Subcutaneous abdominal adipose tissue (tissue), 5 donors: ENCODE measurements around the gene P2RX5.

ENCODE experiments used
- H3K27ac ChIP-seq: one replicate; pipeline ENCODE4 v1.7.0; 2013; ENCODE audit warnings: low read depth, mild to moderate bottlenecking, inconsistent platforms, low read length, moderate library complexity
- H3K27me3 ChIP-seq, 5 donors: one replicate each; pipeline ENCODE4 v1.7.0; 2013; ENCODE audit warnings: low read length in 5 of 5, inconsistent platforms in 1 of 5; ENCODE audit not compliant: control insufficient read depth in 5 of 5, insufficient read depth in 4 of 5
- H3K36me3 ChIP-seq, 5 donors: one replicate each; pipeline ENCODE4 v1.7.0; 2013; ENCODE audit warnings: low read length in 5 of 5; ENCODE audit not compliant: control insufficient read depth in 5 of 5, insufficient read depth in 5 of 5
- H3K4me1 ChIP-seq, 5 donors: one replicate each; pipeline ENCODE4 v1.7.0; 2013; ENCODE audit warnings: low read length in 5 of 5, mild to moderate bottlenecking in 3 of 5, moderate library complexity in 1 of 5; ENCODE audit not compliant: control insufficient read depth in 5 of 5, insufficient read depth in 5 of 5
- H3K4me3 ChIP-seq, 5 donors: one replicate each; pipeline ENCODE4 v1.7.0; 2013; ENCODE audit warnings: low read length in 5 of 5, low read depth in 1 of 5
- H3K9ac ChIP-seq, 5 donors: one replicate each; pipeline ENCODE4 v1.7.0; 2013; ENCODE audit warnings: low read length in 5 of 5, mild to moderate bottlenecking in 4 of 5, moderate library complexity in 3 of 5
- H3K9me3 ChIP-seq, 5 donors: one replicate each; pipeline ENCODE4 v1.7.0; 2013; ENCODE audit warnings: low read length in 5 of 5; ENCODE audit not compliant: control insufficient read depth in 5 of 5
- donor health status: healthy.
- donor health status: healthy.
- donor health status: healthy.
- donor health status: healthy.
- donor health status: healthy.

Gene P2RX5

DNA sequence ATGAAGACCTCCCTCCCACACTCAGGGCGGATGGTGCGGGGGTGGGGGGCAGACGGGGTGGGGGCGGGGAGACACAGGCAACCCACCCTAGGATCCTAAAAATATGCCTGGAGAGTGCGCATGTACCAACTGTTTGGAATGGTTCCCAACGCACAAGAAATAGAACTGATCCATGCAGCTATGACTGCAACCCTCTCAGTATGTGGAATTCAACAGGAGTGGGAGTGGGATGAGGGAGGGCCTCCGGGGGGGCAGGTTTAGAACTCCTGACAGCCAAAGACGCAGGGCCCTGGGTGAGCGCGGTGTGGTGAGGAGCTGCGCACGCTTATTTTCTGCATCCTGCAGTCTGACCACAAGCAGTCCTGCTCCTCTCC lies 1.1 kb upstream of the P2RX5 start:
- Histone ChIP-seq H3K4me1 (peaks cover 0 to 19% (median 13%) of the 10 kb centered on the region in 5 donors), H3K9ac (no peak overlapping the region), H3K36me3 (no peaks in the 10 kb centered on the region), H3K27me3 (peaks cover 17 to 29% (median 21%) of the 10 kb centered on the region in 5 donors), H3K4me3 (no peak overlapping the region), H3K27ac (no peak overlapping the region), H3K9me3 (peaks cover 0 to 11% (median 9%) of the 10 kb centered on the region in 5 donors)

DNA sequence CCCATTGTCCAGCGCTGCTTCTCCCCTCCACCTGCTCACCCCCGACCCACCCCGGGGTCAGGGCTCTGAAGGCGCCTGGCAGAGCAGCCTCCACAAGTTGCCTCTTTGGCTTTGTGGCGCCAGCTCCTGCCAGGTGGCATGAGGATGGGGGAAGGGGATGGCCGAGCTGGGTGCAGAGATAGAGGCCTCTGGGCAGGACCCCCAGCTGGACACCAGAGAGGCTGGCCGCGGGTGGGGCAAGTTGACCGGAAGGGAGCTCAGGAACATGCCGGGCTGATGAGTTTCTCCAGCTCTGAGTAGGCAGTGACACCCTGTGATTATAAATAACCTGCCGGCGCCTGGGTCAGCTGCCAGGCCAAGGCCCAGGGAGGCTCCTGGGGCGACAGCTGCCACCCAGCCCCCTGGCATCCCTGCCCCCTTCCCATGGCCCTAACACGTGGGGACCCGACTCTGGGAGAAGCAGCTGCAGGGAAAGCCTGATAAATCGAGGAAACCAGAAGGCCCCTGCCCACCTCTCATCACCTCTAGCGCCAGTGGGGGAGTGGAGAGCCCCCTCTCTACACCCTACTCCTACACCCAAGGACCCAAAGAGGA lies 729 bp downstream of the P2RX5 start:
- Histone ChIP-seq H3K4me3 (peak overlapping the region; percentile 40 to 70 (median 56)), H3K27me3 (peaks cover 21 to 44% (median 30%) of the 10 kb centered on the region in 5 donors), H3K4me1 (peaks cover 0 to 19% (median 13%) of the 10 kb centered on the region in 5 donors), H3K9ac (no peak overlapping the region), H3K9me3 (peaks cover 0 to 11% (median 9%) of the 10 kb centered on the region in 5 donors), H3K27ac (no peak overlapping the region), H3K36me3 (no peaks in the 10 kb centered on the region)

DNA sequence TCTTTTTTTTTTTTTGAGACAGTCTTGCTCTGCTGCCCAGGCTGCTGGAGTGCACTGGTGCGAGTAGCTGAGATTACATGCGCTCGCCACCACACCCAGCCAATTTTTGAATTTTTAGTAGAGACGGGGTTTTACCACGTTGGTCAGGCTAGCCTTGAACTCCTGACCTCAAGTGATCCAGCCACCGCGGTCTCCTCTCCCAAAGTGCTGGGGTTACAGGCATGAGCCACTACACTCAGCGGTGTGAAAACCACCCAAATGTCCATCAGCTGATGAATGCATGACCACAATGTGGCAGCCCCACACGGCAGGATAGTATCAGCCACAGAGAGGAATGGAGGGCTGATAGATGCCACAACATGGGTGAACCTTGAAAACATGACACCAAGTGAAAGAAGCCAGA lies 2.1 kb downstream of the P2RX5 start:
- Histone ChIP-seq H3K4me3 (no peak overlapping the region), H3K27ac (no peak overlapping the region), H3K27me3 (peaks cover 21 to 50% (median 37%) of the 10 kb centered on the region in 5 donors), H3K4me1 (peaks cover 0 to 19% (median 13%) of the 10 kb centered on the region in 5 donors), H3K36me3 (no peaks in the 10 kb centered on the region), H3K9ac (no peak overlapping the region), H3K9me3 (peaks cover 0 to 11% (median 9%) of the 10 kb centered on the region in 5 donors)

DNA sequence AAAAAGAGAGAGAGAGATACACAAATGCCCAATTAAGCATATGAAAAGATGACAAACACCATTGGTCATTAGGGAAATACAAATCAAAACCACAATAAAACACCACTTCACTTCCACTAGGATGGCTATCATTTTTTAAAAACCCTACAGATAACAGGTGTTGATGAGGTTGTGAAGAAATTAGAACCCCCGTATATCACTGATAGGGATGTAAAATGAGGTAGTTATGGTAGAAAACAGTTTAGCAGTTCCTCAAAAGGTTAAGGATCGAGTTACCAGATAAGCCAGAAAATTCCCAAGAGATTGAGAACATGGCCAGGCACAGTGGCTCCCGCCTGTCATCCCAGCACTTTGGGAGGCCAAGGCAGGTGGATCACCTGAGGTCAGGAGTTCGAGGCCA lies 2.8 kb downstream of the P2RX5 start:
- H3K4me1 ChIP-seq = peaks cover 0 to 19% (median 13%) of the 10 kb centered on the region in 5 donors
- peaks cover 21 to 56% (median 43%) of the 10 kb centered on the region in 5 donors for H3K27me3 ChIP-seq
- H3K9me3 ChIP-seq = peaks cover 0 to 6% (median 5%) of the 10 kb centered on the region in 5 donors
- H3K9ac ChIP-seq = no peak overlapping the region
- H3K4me3 ChIP-seq = no peak overlapping the region
- H3K36me3 ChIP-seq = no peaks in the 10 kb centered on the region
- H3K27ac ChIP-seq = no peak overlapping the region

DNA sequence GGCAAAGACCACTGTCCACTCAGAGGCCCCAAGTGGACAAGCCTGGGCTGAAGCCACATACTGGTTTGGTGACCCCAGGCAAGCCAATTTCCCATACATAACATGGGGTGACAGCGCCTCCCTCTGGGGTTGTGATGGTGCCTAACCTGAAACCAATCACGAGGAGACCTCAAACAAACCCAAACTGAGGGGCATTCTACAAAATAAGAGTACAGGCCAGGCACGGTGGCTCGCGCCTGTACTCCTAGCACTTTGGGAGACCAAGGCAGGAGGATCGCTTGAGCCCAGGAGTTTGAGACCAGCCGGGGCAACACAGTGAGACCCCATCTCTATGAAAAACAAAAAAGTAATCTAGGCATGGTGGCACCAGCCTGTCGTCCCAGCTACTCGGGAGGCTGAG lies 3.6 kb downstream of the P2RX5 start:
- no peak overlapping the region for H3K4me3 ChIP-seq
- H3K9ac ChIP-seq = no peak overlapping the region
- peaks cover 21 to 57% (median 41%) of the 10 kb centered on the region in 5 donors for H3K27me3 ChIP-seq
- H3K9me3 ChIP-seq = no peaks in the 10 kb centered on the region
- peaks cover 0 to 19% (median 13%) of the 10 kb centered on the region in 5 donors for H3K4me1 ChIP-seq
- H3K27ac ChIP-seq = no peak overlapping the region
- no peaks in the 10 kb centered on the region for H3K36me3 ChIP-seq

DNA sequence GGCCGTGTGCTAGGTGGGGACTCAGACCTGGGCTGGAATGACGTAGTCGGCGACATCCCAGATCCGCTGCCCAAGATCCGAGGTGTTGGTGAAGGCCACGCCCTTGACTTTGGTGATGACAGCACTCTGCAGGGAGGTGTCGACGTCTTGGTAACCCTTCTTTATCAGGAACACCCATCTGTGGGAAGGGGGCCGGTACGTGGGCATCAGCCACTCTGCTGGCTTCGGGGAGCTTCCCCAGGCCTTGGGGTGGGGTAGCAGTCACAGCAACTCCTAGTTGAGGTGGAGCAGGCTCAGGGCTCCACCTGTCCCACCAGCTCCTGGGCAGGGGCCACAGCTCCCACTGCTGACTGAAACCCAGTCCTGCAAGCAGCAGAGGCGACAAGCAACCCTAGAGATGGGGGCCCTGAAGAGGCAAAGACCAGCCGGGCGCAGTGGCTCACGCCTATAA lies 4.3 kb downstream of the P2RX5 start:
- peaks cover 0 to 17% (median 13%) of the 10 kb centered on the region in 5 donors for H3K4me1 ChIP-seq
- no peaks in the 10 kb centered on the region for H3K36me3 ChIP-seq
- no peaks in the 10 kb centered on the region for H3K9me3 ChIP-seq
- no peak overlapping the region for H3K27ac ChIP-seq
- peaks cover 19 to 52% (median 37%) of the 10 kb centered on the region in 5 donors for H3K27me3 ChIP-seq
- H3K9ac ChIP-seq = no peak overlapping the region
- no peak overlapping the region for H3K4me3 ChIP-seq

DNA sequence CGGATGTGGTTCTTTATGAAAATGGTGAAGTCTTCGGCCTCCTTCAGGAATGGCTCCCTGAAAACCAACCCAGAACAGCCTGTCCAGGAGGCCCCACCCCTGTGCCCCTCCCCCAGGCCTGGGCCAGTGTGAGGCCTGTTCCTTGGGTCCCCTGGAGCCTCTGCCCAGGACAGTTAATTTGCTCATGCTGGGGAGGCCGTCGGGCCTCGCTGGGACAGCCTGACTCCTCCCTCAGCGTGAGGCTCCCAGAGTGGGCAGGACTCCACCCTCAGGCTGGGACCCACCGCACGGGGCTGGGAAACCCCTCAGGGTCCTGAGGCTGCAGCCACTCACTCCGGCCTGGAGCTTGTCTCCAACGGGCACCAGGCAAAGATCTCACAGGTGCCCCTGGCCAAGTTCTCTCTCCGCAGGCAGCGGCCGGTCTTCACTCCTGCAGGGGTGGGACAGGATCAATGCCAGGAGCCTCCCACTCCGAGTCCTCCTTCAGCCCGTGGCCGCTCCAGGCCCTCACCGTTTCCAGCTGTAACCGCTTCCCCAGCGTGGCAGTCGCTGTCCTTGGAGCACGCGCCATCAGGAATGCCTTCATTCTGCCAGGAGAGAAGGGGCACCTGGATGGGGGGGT lies 5.8 kb downstream of the P2RX5 start:
- Histone ChIP-seq H3K9me3 (no peaks in the 10 kb centered on the region), H3K9ac (no peak overlapping the region), H3K27ac (no peak overlapping the region), H3K4me1 (peaks cover 0 to 3% (median under 1%) of the 10 kb centered on the region in 5 donors), H3K36me3 (no peaks in the 10 kb centered on the region), H3K27me3 (peaks cover 14 to 46% (median 31%) of the 10 kb centered on the region in 5 donors), H3K4me3 (no peak overlapping the region)

DNA sequence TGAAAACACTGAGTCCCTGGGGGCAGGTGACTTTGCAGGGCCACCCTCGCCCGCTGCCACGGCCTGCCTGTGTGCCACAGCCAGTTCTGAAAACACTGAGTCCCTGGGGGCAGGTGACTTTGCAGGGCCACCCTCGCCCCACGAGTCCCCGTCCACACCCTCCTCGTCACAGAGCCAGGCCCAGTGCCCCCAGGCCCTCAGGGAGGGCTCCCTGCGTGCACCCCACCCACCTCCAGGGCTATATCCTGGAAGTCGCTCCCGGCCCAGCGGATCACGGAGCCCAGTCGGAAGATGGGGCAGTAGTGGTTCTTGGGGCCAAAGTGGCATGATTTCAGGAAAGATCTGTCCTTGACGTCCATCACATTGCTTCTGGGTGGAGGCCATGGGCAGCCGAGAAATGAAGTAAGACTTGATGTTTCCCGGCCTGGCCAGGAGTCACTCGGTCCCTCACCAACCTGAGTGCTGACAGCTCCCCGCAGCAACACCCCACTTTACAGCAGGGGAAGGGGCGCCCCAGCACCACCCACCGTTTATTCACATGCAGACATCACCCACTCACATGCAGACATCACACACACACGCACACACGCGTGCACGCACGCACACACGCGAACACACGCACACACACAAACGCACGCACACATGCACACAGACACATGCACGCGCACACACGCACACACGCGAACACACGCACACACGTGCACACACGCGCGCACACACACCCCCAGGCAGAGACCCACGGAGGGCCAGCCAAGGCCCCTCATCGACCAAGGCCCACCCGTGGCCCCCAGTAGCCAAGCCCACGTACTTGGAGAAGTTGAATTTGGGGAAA lies 6.5 kb downstream of the P2RX5 start:
- Histone ChIP-seq H3K27ac (no peak overlapping the region), H3K27me3 (peaks cover 8 to 46% (median 30%) of the 10 kb centered on the region in 5 donors), H3K4me1 (no peaks in the 10 kb centered on the region), H3K9me3 (no peaks in the 10 kb centered on the region), H3K4me3 (no peak overlapping the region), H3K9ac (no peak overlapping the region), H3K36me3 (no peaks in the 10 kb centered on the region)

DNA sequence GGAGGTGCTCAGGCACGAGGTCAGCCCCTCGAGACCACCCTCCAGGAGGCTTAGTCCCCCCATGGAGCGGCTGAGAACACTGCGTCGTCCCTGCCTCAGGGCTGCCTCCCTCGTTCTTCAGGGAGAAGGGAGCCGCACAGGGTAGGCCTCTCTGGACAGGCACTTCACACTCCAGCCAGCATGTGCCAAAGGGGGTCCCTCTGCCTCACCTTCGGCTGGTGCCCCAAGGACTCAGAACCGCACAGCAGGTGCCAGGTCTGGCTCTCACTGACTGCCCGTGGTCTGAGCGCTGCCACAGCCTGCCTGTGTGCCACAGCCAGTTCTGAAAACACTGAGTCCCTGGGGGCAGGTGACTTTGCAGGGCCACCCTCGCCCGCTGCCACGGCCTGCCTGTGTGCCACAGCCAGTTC lies 7.1 kb downstream of the P2RX5 start:
- Histone ChIP-seq H3K36me3 (no peaks in the 10 kb centered on the region), H3K27ac (no peak overlapping the region), H3K27me3 (peaks cover 7 to 48% (median 35%) of the 10 kb centered on the region in 5 donors), H3K9me3 (no peaks in the 10 kb centered on the region), H3K4me1 (no peaks in the 10 kb centered on the region), H3K4me3 (no peak overlapping the region), H3K9ac (no peak overlapping the region)
